GM12878 (cell line): ENCODE data around the gene LSP1. TPM values are rescaled to one million over a fixed set of nuclear protein-coding genes. Genes with fewer than 3 reads are reported as not detected.

Experiments
- ATAC-seq: fragments of 200-7000 bp; cut with Tn5 transposase; 3 replicates; pipeline ENCODE4 v1.9.1; 2020; ENCODE audit warnings: mild to moderate bottlenecking, moderate library complexity
- BruUV-seq: library from RNA; stranded (reverse); fragments of 400-500 nt; replicated peaks from 2 replicates; lab custom pipeline; 2021; lab: Mats Ljungman, UMichigan
- CTCF ChIA-PET: fragments of 300-600 bp; sonication (Branson Sonifier 250); formaldehyde crosslinking; extraction: SDS; loops from one replicate; lab custom pipeline; 2021; ENCODE audit warnings: inconsistent platforms; lab: Yijun Ruan, JAX
- POLR2A ChIA-PET: fragments of 350-600 bp; formaldehyde crosslinking; extraction: SDS; loops from one replicate; lab custom pipeline; 2021; ENCODE audit warnings: inconsistent platforms; lab: Charles Lee
- RAD21 ChIA-PET: fragments of 300-600 bp; sonication (Branson Sonifier 250); formaldehyde crosslinking; loops from one replicate; lab custom pipeline; 2023; ENCODE audit warnings: antibody characterized with exemption; ENCODE audit not compliant: unreplicated experiment; lab: Charles Lee
- SMC1A ChIA-PET: fragments of 300-600 bp; sonication (Branson Sonifier 250); formaldehyde crosslinking; loops from one replicate; lab custom pipeline; 2023; ENCODE audit not compliant: unreplicated experiment, uncharacterized antibody; lab: Charles Lee
- DNase-seq: peaks from one replicate; pipeline ENCODE4 v3.0.0-alpha.2; 2011; ENCODE audit warnings: low read depth, low spot score
- FAIRE-seq: peaks from 3 replicates; lab custom pipeline; 2011; peaks lifted over from hg19 to GRCh38; lab: Jason Lieb, UNC
- H2AFZ ChIP-seq: 2 replicates; pipeline ENCODE4 v1.6.0; 2011; ENCODE audit warnings: low read depth, low read length, control low read depth; ENCODE audit not compliant: control insufficient read depth
- H3K27ac ChIP-seq: 2 replicates; pipeline ENCODE4 v1.5.1; 2011; ENCODE audit warnings: control low read depth; ENCODE audit not compliant: control insufficient read depth, insufficient read depth
- H3K27me3 ChIP-seq, 2 experiments: replicated peaks in 1 of 2; 2 replicates each; pipeline versions ENCODE4 v1.6.0 to v1.6.1; 2011; ENCODE audit warnings: low read length in 1 of 2; ENCODE audit not compliant: control insufficient read depth in 2 of 2, insufficient read depth in 2 of 2
- H3K36me3 ChIP-seq, 2 experiments: 2 replicates each; pipeline ENCODE4 v1.5.1; 2011; ENCODE audit warnings: low read length in 1 of 2; ENCODE audit not compliant: control insufficient read depth in 2 of 2, insufficient read depth in 2 of 2
- H3K4me1 ChIP-seq: 2 replicates; pipeline ENCODE4 v1.6.1; 2011; ENCODE audit warnings: mild to moderate bottlenecking, low read length, moderate library complexity, mixed read lengths; ENCODE audit not compliant: control insufficient read depth, insufficient read depth
- H3K4me2 ChIP-seq: 2 replicates; pipeline ENCODE4 v1.6.0; 2011; ENCODE audit warnings: control low read depth; ENCODE audit not compliant: control insufficient read depth, insufficient read depth
- H3K4me3 ChIP-seq: fragments of 200-600 bp; sonication (generic); 2 replicates; pipeline ENCODE4 v1.5.1; 2016
- H3K79me2 ChIP-seq: 2 replicates; pipeline ENCODE4 v1.6.0; 2011; ENCODE audit warnings: low read length; ENCODE audit not compliant: control insufficient read depth, insufficient read depth
- H3K9ac ChIP-seq: 2 replicates; pipeline ENCODE4 v1.8.0; 2011; ENCODE audit warnings: low read length, control low read depth, mixed read lengths; ENCODE audit not compliant: control insufficient read depth, insufficient read depth
- H3K9me3 ChIP-seq: replicated peaks from 3 replicates; pipeline ENCODE4 v1.5.1; 2011; ENCODE audit warnings: mild to moderate bottlenecking, low read length; ENCODE audit not compliant: control insufficient read depth, insufficient read depth
- H4K20me1 ChIP-seq: 2 replicates; pipeline ENCODE4 v1.6.0; 2011; ENCODE audit not compliant: control insufficient read depth, insufficient read depth
- FOXM1 ChIP-seq: IDR thresholded peaks from 2 replicates; pipeline ENCODE4 v1.6.1; 2012; ENCODE audit warnings: low read depth, mild to moderate bottlenecking, inconsistent platforms, low read length, moderate library complexity
- KLF5 ChIP-seq: fragments of 450-650 bp; IDR thresholded peaks from 2 replicates; pipeline ENCODE4 v1.6.1; 2014; ENCODE audit warnings: mild to moderate bottlenecking; ENCODE audit not compliant: partially characterized antibody
- NFYA ChIP-seq: IDR thresholded peaks from 2 replicates; pipeline ENCODE4 v1.6.1; 2011; ENCODE audit warnings: low read depth, mild to moderate bottlenecking, low read length, improper control_type of control experiment, borderline replicate concordance
- POLR2AphosphoS5 ChIP-seq: IDR thresholded peaks from 2 replicates; pipeline ENCODE4 v1.6.1; 2011; ENCODE audit warnings: mild to moderate bottlenecking, low read length, inconsistent platforms
- RELA ChIP-seq: fragments of 450-650 bp; IDR thresholded peaks from 2 replicates; pipeline ENCODE4 v1.8.0; 2014; ENCODE audit warnings: borderline replicate concordance; ENCODE audit not compliant: partially characterized antibody
- STAT3 ChIP-seq: IDR thresholded peaks from 2 replicates; pipeline ENCODE4 v1.6.1; 2011; ENCODE audit warnings: low read depth, low read length, improper control_type of control experiment
- TCF12 ChIP-seq: IDR thresholded peaks from 2 replicates; pipeline ENCODE4 v1.6.1; 2011; ENCODE audit warnings: low read depth, mild to moderate bottlenecking, low read length
- WGBS: methylation state at CpG from one replicate; pipeline ENCODE4 v1.1.6; 2016; ENCODE audit warnings: low lambda C conversion rate; ENCODE audit not compliant: insufficient replicate concordance, insufficient coverage; ENCODE audit errors: missing lambda C conversion rate; 5-methylcytosine and 5-hydroxymethylcytosine counted together
- in situ Hi-C: fragments of 300-500 bp; cut with MboI; formaldehyde crosslinking; loops from 9 replicates; pipeline ENCODE4 v1.14.3; 2018; ENCODE audit warnings: mixed read lengths
- intact Hi-C: fragments of 100-400 bp; cut with micrococcal nuclease; formaldehyde crosslinking; loops from one replicate; pipeline ENCODE4 v1.14.2; 2022; ENCODE audit not compliant: unreplicated experiment
- polyA plus RNA-seq, 11 experiments: library from polyadenylated mRNA; depleted of rRNA in 4 of 11; unstranded in 6 of 11; stranded (reverse) in 5 of 11; fragments of >200 nt; fragmentation: Nextera tagmentation in 4 of 11; fragmentation: Illumina TruSeq in 1 of 11; extraction: Ambion mirVana in 4 of 11; extraction: Trizol in 1 of 11; gene quantifications; 1 replicate in 1 of 11; 2 replicates in 10 of 11; pipeline versions ENCODE4 v1.2.1 to v1.2.3, GENCODE V29; 2011 to 2016; ENCODE audit warnings: inconsistent platforms in 2 of 11, missing spikeins in 2 of 11, low read depth in 1 of 11
- total RNA-seq, 4 experiments: library from RNA; depleted of rRNA in 3 of 4; stranded (reverse); fragments of >200 nt in 3 of 4; fragmentation: Illumina TruSeq in 1 of 4; extraction: Trizol in 1 of 4; gene quantifications; 2 replicates each; pipeline versions ENCODE4 v1.2.1 to v1.2.3, GENCODE V29; 2013 to 2021
- TF ChIP-seq, protein P1 (sequence below): IDR thresholded peaks from 2 replicates; pipeline ENCODE4 v1.6.1; 2011; ENCODE audit warnings: low read depth, low read length, improper control_type of control experiment, borderline replicate concordance
- TF ChIP-seq, protein P2 (sequence below): fragments of 450-650 bp; IDR thresholded peaks from 2 replicates; pipeline ENCODE4 v1.6.1; 2017; ENCODE audit warnings: mild to moderate bottlenecking
- TF ChIP-seq, protein P3 (sequence below): IDR thresholded peaks from 2 replicates; pipeline ENCODE4 v1.6.1; 2012; ENCODE audit warnings: low read length, inconsistent platforms
- TF ChIP-seq, protein P4 (sequence below): IDR thresholded peaks from 2 replicates; pipeline ENCODE4 v1.6.1; 2012; ENCODE audit warnings: low read depth, low read length, improper control_type of control experiment

LSP1 gene
- total and polyA plus RNA-seq, 10 of the 15 experiments (the other 5 are each of a cell fraction or from before 2014, with no cell fraction given), result 19.2 to 488 (median 369) TPM

DNA sequence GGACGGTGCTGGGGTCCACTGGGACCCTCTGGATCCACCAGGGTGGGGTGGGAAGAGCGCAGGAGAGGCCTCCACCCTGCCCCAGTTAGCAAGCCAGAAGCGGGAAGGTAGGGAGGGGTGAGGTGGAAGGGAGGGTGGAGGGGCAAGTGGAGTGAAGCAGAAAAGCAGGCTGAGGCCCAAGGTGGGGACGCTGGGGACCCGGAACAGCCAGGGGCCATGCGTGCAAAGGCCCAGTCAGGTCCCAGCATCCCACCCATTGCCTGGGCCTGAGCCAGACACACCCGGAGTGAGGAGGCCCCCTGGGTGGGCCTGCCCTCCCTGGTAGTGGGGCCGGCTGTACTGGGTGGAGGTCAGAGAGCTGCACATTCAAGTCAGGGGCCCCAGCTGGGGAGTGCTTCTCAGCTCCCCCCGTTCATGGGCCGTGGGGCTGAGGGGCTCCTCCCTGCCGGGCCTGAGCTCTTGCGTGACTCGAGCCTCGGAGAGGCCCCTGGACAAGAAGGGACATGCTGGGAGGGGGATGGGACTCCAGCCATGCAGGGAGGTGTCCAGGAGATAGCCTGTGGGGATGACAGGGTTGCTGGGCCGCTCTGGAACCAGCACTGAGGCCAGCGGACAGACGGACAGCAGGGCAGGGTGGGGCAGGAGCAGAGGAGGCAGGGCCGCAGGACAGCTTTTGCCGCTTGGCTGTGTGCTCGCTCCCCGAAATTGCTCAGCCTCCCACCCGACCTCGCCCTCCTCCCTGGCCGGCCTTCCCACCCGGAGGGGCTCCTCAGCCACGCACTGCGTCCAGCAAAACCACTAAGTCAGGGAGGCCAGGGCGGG is 74.4 kb downstream of the LSP1 start:
- WGBS, result 35% methylated on average over 25 of the region's 28 CpGs

More for the DNA sequence above, 74.4 kb downstream of the LSP1 start:
- Histone ChIP-seq H3K9ac (no peak overlapping the region), H4K20me1 (no peaks in the 10 kb centered on the region), H3K4me2 (no peak overlapping the region), H3K36me3 (no peaks in the 10 kb centered on the region), H3K4me3 (no peak overlapping the region), H3K4me1 (no peaks in the 10 kb centered on the region), H2AFZ (no peak overlapping the region), H3K27me3 (no peaks in the 10 kb centered on the region; a peak in 2 of 4 replicates), H3K79me2 (no peaks in the 10 kb centered on the region), H3K27ac (no peak overlapping the region), H3K9me3 (no peaks in the 10 kb centered on the region)
- FAIRE-seq, result no peak
- ChIA-PET POLR2A (no interaction called here), SMC1A (no interaction called here), CTCF (no interaction called here), RAD21 (no interaction called here)
- no peak for ATAC-seq
- BruUV-seq, result no TSS peak
- in situ Hi-C loops (no loop called here), intact Hi-C loops (no loop called here)
- TF ChIP-seq, protein P1, sequence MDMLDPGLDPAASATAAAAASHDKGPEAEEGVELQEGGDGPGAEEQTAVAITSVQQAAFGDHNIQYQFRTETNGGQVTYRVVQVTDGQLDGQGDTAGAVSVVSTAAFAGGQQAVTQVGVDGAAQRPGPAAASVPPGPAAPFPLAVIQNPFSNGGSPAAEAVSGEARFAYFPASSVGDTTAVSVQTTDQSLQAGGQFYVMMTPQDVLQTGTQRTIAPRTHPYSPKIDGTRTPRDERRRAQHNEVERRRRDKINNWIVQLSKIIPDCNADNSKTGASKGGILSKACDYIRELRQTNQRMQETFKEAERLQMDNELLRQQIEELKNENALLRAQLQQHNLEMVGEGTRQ, result no peak
- no peak for TF ChIP-seq RELA
- TF ChIP-seq, protein P2, sequence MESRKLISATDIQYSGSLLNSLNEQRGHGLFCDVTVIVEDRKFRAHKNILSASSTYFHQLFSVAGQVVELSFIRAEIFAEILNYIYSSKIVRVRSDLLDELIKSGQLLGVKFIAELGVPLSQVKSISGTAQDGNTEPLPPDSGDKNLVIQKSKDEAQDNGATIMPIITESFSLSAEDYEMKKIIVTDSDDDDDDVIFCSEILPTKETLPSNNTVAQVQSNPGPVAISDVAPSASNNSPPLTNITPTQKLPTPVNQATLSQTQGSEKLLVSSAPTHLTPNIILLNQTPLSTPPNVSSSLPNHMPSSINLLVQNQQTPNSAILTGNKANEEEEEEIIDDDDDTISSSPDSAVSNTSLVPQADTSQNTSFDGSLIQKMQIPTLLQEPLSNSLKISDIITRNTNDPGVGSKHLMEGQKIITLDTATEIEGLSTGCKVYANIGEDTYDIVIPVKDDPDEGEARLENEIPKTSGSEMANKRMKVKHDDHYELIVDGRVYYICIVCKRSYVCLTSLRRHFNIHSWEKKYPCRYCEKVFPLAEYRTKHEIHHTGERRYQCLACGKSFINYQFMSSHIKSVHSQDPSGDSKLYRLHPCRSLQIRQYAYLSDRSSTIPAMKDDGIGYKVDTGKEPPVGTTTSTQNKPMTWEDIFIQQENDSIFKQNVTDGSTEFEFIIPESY, result no peak
- TF ChIP-seq TCF12, result no peak
- no peak for TF ChIP-seq FOXM1
- TF ChIP-seq, protein P3, sequence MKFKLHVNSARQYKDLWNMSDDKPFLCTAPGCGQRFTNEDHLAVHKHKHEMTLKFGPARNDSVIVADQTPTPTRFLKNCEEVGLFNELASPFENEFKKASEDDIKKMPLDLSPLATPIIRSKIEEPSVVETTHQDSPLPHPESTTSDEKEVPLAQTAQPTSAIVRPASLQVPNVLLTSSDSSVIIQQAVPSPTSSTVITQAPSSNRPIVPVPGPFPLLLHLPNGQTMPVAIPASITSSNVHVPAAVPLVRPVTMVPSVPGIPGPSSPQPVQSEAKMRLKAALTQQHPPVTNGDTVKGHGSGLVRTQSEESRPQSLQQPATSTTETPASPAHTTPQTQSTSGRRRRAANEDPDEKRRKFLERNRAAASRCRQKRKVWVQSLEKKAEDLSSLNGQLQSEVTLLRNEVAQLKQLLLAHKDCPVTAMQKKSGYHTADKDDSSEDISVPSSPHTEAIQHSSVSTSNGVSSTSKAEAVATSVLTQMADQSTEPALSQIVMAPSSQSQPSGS, result no peak
- no peak for TF ChIP-seq NFYA
- no peak for TF ChIP-seq KLF5
- TF ChIP-seq, protein P4, sequence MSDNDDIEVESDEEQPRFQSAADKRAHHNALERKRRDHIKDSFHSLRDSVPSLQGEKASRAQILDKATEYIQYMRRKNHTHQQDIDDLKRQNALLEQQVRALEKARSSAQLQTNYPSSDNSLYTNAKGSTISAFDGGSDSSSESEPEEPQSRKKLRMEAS, result no peak
- TF ChIP-seq STAT3, result no peak
- TF ChIP-seq POLR2AphosphoS5, result no peak
- DNase-seq, result no peak
